Activated naive CD4-positive, alpha-beta T cell treated with anti-CD3 and anti-CD28 coated beads, Interleukin-2, amount 50 U/mL, for 16 hours (primary cell): Measurements from ENCODE around the gene SKA1.
A peak's percentile ranks its signal among the peaks of the same experiment; 100 is the strongest.
"Not testable (repeated sequence)": the region's sequence is repeated elsewhere in the genome, so short reads cannot be mapped to it uniquely, and the experiment has no call there.

Experiments used
- DNase-seq: peaks from one replicate; pipeline ENCODE4 v3.0.0-alpha.2; 2020

The SKA1 gene

GRCh38 chr18:50396005-50396660, 21.3 kb downstream of the SKA1 start:
- DNase-seq: no peak

DNA sequence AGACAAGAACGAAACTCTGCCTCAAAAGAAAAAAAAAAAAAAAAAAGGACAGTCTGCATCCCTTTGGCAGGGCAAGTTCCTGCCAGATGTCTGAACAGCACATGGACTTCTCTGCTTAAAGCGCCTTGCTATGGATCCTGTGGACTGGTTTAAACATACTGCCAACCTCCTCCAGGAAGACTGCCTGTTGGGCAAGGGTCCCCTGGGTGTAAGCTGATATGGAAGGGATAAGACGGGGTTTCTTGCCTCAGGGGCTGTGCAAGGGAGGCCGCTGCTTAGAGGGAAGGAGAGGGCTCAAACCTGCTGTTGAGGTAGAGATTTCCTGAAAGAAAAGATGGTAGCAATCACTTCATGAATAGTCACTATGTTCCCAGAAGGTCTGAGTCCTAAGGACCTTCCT, 22.2 kb downstream of the SKA1 start:
- DNase-seq: no peak

- DNase-seq: no peak
These were observed 23.3 kb downstream of the SKA1 start for GRCh38 chr18:50398099-50398498.

- DNase-seq: no peak
These were observed 24.1 kb downstream of the SKA1 start for GRCh38 chr18:50398947-50399346.

GRCh38 chr18:50399582-50399981, 24.7 kb downstream of the SKA1 start:
- DNase-seq: no peak

DNA sequence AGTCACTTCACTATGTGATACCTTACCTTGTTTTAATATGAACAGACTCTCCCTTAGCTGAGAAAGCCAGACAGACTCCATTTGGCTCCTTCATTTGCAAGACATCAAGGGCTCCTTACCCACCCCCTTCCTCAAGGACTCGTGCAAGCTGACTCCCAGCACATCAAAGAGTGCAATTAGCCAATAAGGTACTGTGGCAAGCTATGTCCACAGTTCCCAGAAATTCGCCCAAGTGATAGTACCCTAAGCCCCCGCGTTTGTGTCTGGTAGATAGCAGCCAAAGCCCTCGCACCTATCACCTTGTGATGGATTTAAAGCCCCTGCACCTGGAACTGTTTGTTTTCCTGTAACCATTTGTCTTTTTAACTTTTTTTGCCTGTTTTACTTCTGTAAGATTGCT, 25.6 kb downstream of the SKA1 start:
- not testable (repeated sequence) for DNase-seq

DNA sequence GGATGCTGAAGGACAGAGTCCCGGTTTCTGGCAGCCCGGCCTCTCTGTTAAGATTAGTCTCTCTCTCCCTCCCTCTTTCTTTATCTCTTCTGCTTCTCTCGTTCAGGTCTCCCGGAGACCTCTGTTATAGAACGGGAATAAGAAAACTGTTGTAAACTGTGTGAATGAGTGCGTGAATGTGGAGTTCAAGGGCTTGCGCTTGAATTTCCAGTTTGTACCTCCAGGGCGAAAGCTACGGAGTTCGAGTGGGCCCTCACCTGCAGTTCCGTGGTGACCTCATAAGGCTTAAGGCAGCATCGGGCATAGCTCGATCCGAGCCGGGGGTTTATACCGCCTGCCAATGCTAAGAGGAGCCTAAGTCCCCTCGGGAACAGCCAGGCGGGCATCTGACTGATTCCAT, 26.4 kb downstream of the SKA1 start:
- DNase-seq: no peak

- peak; percentile 27 for DNase-seq
These were observed 27.0 kb downstream of the SKA1 start for GRCh38 chr18:50401888-50402287.

DNA sequence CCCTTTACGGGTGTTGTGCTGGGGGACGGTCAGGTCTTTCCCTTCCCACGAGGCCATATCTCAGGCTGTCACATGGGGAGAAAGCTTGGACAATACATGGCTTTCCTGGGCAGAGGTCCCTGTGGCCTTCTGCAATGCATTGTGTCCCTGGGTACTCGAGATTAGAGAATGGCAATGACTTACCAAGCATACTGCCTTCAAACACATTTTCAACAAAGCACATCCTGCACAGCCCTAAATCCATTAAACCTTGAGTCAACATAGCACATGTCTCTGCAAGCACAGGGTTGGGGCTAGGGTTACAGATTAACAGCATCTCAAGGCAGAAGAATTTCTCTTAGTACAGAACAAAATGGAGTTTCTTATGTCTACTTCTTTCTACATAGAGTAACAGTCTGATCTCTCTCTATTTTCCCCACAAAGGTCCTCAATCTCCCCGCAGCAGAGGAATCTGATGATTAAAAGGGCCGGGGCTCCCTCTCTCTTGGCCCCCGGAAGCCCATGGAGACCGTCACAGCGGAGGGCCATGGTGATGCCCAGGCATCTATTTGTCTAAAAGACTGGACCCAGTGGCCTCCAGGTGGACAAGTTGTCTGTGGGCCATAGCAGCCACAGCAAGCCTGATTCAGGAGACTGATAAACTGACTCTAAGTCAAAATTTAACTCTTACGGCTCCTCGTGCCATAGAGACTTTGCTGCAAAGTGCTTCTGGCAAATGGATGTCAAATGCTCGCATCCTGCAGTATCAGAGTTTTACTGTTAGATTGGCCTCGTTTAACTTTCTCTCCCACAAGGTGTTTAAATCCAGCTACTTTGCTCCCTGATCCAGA, 30.1 kb downstream of the SKA1 start:
- not testable (repeated sequence) for DNase-seq

- no peak for DNase-seq
These were observed 30.9 kb downstream of the SKA1 start for GRCh38 chr18:50405582-50406271.

- DNase-seq: no peak
These were observed 34.4 kb downstream of the SKA1 start for GRCh38 chr18:50409236-50409635.

GRCh38 chr18:50410008-50410407, 35.2 kb downstream of the SKA1 start:
- no peak for DNase-seq

DNA sequence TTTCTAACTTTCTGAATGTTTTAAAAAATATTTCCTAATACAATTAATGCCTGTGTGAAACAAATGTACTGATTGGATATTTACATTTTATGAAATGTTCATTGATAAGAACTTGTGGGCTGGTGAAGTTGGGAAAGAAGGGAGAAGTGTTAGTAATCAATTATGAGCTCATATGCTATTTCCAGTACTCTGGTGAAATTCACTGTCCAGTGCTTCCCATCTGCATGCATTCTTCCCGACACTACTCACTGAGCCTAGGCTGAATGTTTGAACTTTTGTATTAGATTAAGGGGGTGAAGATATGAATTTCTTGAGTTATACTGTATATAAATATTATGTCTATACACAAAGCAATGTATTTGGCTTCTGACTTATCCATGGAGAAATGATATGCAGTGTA, 36.0 kb downstream of the SKA1 start:
- no peak for DNase-seq

GRCh38 chr18:50416832-50417231, 42.0 kb downstream of the SKA1 start:
- not testable (repeated sequence) for DNase-seq

DNA sequence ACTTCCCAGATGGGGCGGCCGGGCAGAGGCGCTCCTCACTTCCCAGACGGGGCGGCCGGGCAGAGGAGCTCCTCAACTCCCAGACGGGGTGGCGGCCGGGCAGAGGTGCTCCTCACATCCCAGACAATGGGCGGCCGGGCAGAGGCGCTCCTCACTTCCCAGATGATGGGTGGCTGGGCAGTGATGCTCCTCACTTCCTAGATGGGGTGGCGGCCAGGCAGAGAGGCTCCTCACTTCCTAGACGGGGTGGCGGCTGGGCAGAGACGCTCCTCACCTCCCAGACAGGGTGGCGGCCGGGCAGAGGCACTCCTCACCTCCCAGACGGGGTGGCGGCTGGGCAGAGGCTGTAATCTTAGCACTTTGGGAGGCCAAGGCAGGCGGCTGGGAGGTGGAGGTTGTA, 42.9 kb downstream of the SKA1 start:
- not testable (repeated sequence) for DNase-seq

GRCh38 chr18:50418650-50419049, 43.8 kb downstream of the SKA1 start:
- no peak for DNase-seq

- no peak for DNase-seq
These were observed 47.5 kb downstream of the SKA1 start for GRCh38 chr18:50422286-50422898.

- no peak for DNase-seq
These were observed 50.2 kb downstream of the SKA1 start for GRCh38 chr18:50424877-50425690.

DNA sequence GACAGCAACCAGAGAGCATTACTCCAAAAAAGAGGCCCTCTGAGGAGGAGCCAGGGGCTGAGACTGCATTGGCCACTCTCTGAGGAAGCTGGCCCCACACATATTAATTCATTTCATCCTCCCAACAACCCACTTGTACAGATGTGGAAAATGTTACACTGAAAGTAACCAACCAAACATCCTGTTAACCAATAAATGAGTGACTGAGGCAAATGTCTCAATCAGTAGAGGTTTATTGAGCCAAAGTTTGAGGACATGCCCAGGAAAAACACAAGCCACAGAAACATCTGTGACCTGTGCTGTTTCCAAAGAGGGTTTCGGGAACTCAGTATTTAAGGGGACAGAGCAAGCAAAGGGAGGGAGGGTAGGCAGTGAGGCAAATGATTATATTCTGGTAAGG, 53.0 kb downstream of the SKA1 start:
- no peak for DNase-seq

DNA sequence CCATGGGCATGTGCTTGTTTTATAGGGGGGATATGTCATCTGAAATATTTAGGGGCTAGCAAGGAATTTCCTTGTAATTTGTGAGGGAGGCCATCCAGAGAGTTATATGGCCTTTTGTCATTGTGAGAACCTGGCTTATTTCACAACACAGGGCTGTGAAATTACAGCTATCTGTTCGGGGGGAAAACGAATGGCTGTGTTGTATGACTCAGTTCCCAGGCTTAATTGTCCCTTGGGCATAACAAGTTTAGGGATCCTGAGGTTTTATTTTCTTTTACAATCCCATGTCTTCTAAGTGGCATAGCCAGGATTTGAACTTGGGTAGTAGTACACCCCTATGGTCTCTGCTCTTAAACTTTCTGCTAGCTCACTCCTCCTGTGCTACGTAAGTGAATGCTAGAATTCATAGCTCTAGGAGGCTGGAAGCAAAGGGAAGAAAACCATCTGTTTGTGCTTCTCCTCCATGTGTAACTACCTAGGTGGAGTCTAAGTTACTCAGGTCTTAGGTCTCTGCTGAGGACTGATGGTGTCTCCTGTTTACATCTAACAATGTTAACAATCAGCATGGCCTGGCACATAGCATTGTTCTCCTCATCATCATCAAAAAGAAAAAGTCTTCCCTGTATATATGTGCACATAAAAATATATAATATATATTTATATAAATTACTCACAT, 53.8 kb downstream of the SKA1 start:
- no peak for DNase-seq

GRCh38 chr18:50429207-50429948, 54.5 kb downstream of the SKA1 start:
- no peak for DNase-seq
